ENCODE data around the gene NANS.

DNA sequence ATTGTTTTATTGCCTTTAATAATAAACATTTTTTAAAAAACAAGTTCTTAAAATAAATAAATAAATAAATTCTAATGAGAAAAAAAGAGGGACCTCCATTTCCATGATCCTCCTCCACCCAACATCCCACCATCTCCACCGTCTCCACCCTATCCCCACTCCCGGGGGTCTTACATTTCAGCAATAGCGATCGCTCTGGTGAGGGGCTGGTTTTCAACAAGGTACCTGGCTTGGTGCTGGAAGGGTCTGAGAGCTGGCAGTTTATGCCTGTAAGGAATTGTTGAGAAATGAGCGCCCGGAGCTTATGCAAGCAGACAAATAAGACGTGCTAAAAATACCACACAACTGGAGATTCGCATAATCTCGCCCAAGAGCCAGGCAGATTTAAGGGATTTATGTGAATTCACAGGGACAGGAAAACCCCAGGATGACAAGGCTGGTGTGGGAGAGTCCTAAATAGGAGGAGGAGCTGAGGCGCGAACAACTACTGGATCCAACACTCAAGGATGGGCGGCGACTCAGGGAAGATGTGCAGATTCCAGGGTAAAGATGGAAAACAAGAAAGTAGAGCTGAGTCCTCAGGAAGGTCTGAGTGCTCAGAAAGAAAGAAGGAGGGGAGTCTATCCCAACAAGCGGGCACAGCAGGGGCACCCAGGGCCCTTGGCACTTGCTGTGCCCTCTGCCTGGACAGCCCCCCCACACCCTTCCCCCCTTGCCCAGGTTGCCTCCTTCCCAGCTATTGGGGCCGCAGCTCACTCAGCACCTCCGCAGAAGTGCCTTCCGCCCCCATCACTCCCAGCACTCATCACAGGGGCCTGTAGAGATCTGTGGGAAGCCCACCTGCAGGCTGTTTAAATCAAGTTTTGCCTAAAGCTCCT lies 35.4 kb downstream of the NANS start:
- TF ChIP-seq CTCF (IDR thresholded peaks at IDR 0.05; ENCODE audit: insufficient read depth, low read length), result no peak
- no peak for TF ChIP-seq GABPA (IDR thresholded peaks at IDR 0.05; ENCODE audit: low read depth)
- no peak for TF ChIP-seq POLR2AphosphoS5 (IDR thresholded peaks at IDR 0.05; ENCODE audit: low read depth)
- no peak for TF ChIP-seq REST (IDR thresholded peaks at IDR 0.05; ENCODE audit: insufficient replicate concordance, low read depth)

Data from HL-60 (cell line).